Vagina (tissue), 2 donors: Measurements from ENCODE around the gene PNCK. TPM values are rescaled to one million over a fixed set of nuclear protein-coding genes. Genes with fewer than 3 reads are reported as not detected.
"Not testable (repeated sequence)": the region's sequence is repeated elsewhere in the genome, so short reads cannot be mapped to it uniquely, and the experiment has no call there.

Experiments
- DNase-seq, 2 donors: peaks; one replicate each; pipeline ENCODE4 v3.0.0-alpha.2; 2017; ENCODE audit errors: extremely low spot score in 2 of 2
- H3K27ac ChIP-seq: fragments of 200-600 bp; sonication (generic); one replicate; pipeline ENCODE4 v1.5.1; 2019
- H3K27me3 ChIP-seq: fragments of 200-600 bp; sonication (generic); one replicate; pipeline ENCODE4 v1.5.1; 2019
- H3K36me3 ChIP-seq, 2 donors: fragments of 200-600 bp; sonication (generic); one replicate each; pipeline ENCODE4 v1.5.1; 2017 to 2019
- H3K4me1 ChIP-seq: fragments of 200-600 bp; sonication (generic); one replicate; pipeline ENCODE4 v1.5.1; 2019
- H3K4me3 ChIP-seq, 2 donors: fragments of 200-600 bp; sonication (generic); 1 replicate in 1 of 2; 2 replicates in 1 of 2; pipeline ENCODE4 v1.5.1; 2016 to 2019
- H3K9me3 ChIP-seq: fragments of 200-600 bp; sonication (generic); one replicate; pipeline ENCODE4 v1.5.1; 2019
- CTCF ChIP-seq, 3 experiments: fragments of 450-650 bp in 2 of 3; fragments of 200-600 bp in 1 of 3; sonication (generic) in 1 of 3; IDR thresholded peaks; one replicate each; pipeline ENCODE4 v1.5.1; 2017 to 2019; ENCODE audit warnings: antibody characterized with exemption in 3 of 3, mild to moderate bottlenecking in 2 of 3, moderate library complexity in 2 of 3
- POLR2A ChIP-seq, 2 donors: fragments of 450-650 bp; IDR thresholded peaks; one replicate each; pipeline ENCODE4 v1.6.1; 2017; ENCODE audit warnings: antibody characterized with exemption in 2 of 2, mild to moderate bottlenecking in 2 of 2, moderate library complexity in 2 of 2
- POLR2AphosphoS5 ChIP-seq, 2 donors: sonication (generic); formaldehyde crosslinking; IDR thresholded peaks; one replicate each; pipeline ENCODE4 v1.9.0; 2017; ENCODE audit warnings: antibody characterized with exemption in 2 of 2, mild to moderate bottlenecking in 2 of 2, low read depth in 1 of 2; ENCODE audit not compliant: insufficient read depth in 1 of 2
- intact Hi-C: fragments of 100-400 bp; cut with DNase I; formaldehyde crosslinking; loops from one replicate; pipeline ENCODE4 v1.15.1; 2023
- total RNA-seq: library from RNA; depleted of rRNA; stranded (reverse); fragments of >200 nt; gene quantifications from one replicate; pipeline ENCODE4 v1.2.3, GENCODE V29; 2016

PNCK gene
- total RNA-seq, 1 donor from 2014 or later: 9.3 TPM

- Histone ChIP-seq H3K27me3 (no peaks in the 10 kb centered on the region), H3K36me3 (no peaks in the 10 kb centered on the region), H3K27ac (no peak overlapping the region), H3K9me3 (no peaks in the 10 kb centered on the region), H3K4me1 (no peaks in the 10 kb centered on the region), H3K4me3 (no peak overlapping the region)
- no peak for TF ChIP-seq POLR2AphosphoS5 (IDR thresholded peaks at IDR 0.05; ENCODE audit: insufficient read depth in 1 of 2, low read depth in 1 of 2)
- TF ChIP-seq POLR2A (IDR thresholded peaks at IDR 0.05): no peak
- no peak for TF ChIP-seq CTCF (IDR thresholded peaks at IDR 0.05)
- no peak for DNase-seq
- intact Hi-C loops: no loop called here
Observed at GRCh38 chrX:153696100-153696499, 22.5 kb upstream of the PNCK start.

GRCh38 chrX:153694687-153695270 is 21.2 kb upstream of the PNCK start:
- Histone ChIP-seq H3K4me1 (peaks cover 5% of the 10 kb centered on the region), H3K9me3 (no peaks in the 10 kb centered on the region), H3K36me3 (no peaks in the 10 kb centered on the region), H3K4me3 (no peak overlapping the region), H3K27me3 (no peaks in the 10 kb centered on the region), H3K27ac (no peak overlapping the region)
- DNase-seq: no peak
- TF ChIP-seq POLR2AphosphoS5 (IDR thresholded peaks at IDR 0.05; ENCODE audit: insufficient read depth in 1 of 2, low read depth in 1 of 2): no peak
- no peak for TF ChIP-seq POLR2A (IDR thresholded peaks at IDR 0.05)
- TF ChIP-seq CTCF (IDR thresholded peaks at IDR 0.05): no peak
- intact Hi-C loops: no loop called here

DNA sequence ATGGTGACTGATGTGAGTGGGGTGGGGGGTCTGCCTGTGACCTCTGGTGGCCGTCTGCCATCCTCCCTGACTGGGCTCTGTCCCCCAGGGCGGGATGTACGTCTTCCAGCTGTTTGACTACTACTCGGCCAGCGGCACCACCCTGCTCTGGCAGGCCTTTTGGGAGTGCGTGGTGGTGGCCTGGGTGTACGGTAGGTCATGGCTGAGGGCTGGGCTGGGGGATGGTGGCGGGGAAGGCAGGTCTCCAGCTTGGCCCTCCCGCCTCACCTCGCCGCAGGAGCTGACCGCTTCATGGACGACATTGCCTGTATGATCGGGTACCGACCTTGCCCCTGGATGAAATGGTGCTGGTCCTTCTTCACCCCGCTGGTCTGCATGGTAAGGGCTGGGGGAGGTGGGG is 20.6 kb upstream of the PNCK start:
- H3K4me3 ChIP-seq, H3K27ac ChIP-seq, H3K27me3 ChIP-seq, H3K36me3 ChIP-seq, DNase-seq, intact Hi-C loops, H3K9me3 ChIP-seq, H3K4me1 ChIP-seq: not testable (repeated sequence)

DNA sequence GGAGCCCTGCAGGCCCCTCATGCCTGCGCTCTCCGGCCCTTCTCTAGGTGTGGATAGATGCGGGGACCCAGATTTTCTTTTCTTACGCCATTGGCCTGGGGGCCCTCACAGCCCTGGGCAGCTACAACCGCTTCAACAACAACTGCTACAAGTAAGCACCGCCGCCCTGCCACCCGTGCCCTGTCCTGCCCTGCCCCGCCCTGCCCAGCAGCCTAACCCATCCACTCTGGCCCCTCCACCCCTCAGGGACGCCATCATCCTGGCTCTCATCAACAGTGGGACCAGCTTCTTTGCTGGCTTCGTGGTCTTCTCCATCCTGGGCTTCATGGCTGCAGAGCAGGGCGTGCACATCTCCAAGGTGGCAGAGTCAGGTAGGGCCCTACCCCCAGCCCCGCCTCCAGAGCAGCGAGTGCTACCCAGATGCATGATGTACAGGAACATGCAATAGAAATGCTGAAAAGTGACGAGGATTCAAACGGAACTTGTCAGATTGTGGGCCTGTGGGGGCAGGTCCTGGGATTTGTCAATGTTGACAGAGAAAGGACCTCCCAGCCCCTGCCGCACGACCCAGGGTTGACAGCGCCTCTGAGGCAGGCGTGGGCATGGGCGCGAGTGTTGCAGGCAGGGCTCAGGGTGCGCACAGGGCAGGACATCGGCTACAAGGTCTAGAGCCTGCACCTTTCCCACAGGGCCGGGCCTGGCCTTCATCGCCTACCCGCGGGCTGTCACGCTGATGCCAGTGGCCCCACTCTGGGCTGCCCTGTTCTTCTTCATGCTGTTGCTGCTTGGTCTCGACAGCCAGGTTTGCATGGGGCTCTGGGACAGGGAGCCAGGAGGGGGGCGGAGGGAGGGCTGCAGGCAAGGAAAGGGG is 19.8 kb upstream of the PNCK start:
- Histone ChIP-seq H3K36me3 (no peaks in the 10 kb centered on the region), H3K4me3 (no peak overlapping the region), H3K4me1 (peaks cover 8% of the 10 kb centered on the region), H3K9me3 (no peaks in the 10 kb centered on the region), H3K27me3 (no peaks in the 10 kb centered on the region), H3K27ac (no peak overlapping the region)
- no peak for DNase-seq
- intact Hi-C loops: no loop called here
- TF ChIP-seq POLR2AphosphoS5 (IDR thresholded peaks at IDR 0.05; ENCODE audit: insufficient read depth in 1 of 2, low read depth in 1 of 2): no peak
- no peak for TF ChIP-seq CTCF (IDR thresholded peaks at IDR 0.05)
- TF ChIP-seq POLR2A (IDR thresholded peaks at IDR 0.05): no peak

DNA sequence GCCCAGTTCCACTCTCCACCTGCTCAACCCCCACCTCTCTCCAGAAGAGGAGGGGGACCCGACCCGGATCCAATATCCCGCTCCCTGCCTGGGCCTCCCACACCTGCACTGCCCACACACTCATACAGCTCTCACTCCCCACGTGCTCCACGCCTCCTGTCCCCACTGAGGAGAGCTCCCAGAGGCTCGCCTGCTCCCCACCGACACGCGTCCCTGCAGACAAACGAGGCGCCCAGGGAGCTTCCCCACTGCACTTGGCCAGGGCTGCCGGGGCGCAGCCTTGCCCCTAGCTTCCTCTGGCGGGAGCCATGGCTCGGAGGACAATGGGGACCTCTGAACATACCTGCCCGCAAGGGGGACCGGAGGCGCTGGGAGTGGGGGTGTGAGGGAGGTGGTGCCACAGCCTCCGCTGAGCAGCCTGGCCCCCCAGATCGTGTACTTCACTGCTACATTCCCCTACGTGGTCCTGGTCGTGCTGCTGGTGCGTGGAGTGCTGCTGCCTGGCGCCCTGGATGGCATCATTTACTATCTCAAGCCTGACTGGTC is 19.1 kb upstream of the PNCK start:
- Histone ChIP-seq H3K4me3 (no peak overlapping the region), H3K36me3 (no peaks in the 10 kb centered on the region), H3K27me3 (no peaks in the 10 kb centered on the region), H3K4me1 (peaks cover 8% of the 10 kb centered on the region), H3K9me3 (no peaks in the 10 kb centered on the region), H3K27ac (no peak overlapping the region)
- TF ChIP-seq POLR2A (IDR thresholded peaks at IDR 0.05) (no peak), CTCF (IDR thresholded peaks at IDR 0.05) (no peak), POLR2AphosphoS5 (IDR thresholded peaks at IDR 0.05; ENCODE audit: insufficient read depth in 1 of 2, low read depth in 1 of 2) (no peak)
- DNase-seq: no peak
- intact Hi-C loops: no loop called here
